NCI-H510A treated with DMSO at 0.1 percent for 48 hours (cell line): ENCODE results near the gene LCE2C.
"Not testable (repeated sequence)": the region's sequence is repeated elsewhere in the genome, so short reads cannot be mapped to it uniquely, and the experiment has no call there.

Experiments
- DNase-seq: peaks from one replicate; lab custom pipeline; 2025; lab: John Stamatoyannopoulos, UW

Gene LCE2C

GRCh38 chr1:152674983-152675382, at the start of gene LCE2C:
TSS of gene LCE2C (plus strand) at chr1:152675279. CDS start at chr1:152676016, 737 bp downstream.
- DNase-seq: not testable (repeated sequence)

GRCh38 chr1:152626744-152627143, 48.3 kb upstream of the LCE2C start:
- no peak for DNase-seq

- no peak for DNase-seq
These were observed 44.5 kb upstream of the LCE2C start for GRCh38 chr1:152630596-152630995.

GRCh38 chr1:152640351-152640750, 34.7 kb upstream of the LCE2C start:
- DNase-seq: no peak

GRCh38 chr1:152643945-152644344, 31.1 kb upstream of the LCE2C start:
- DNase-seq: no peak

GRCh38 chr1:152645146-152645545, 29.9 kb upstream of the LCE2C start:
- no peak for DNase-seq

- no peak for DNase-seq
These were observed 28.4 kb upstream of the LCE2C start for GRCh38 chr1:152646656-152647055.

GRCh38 chr1:152654110-152654509, 21.0 kb upstream of the LCE2C start:
- DNase-seq: peak; percentile 16

- DNase-seq: no peak
These were observed 18.6 kb upstream of the LCE2C start for GRCh38 chr1:152656459-152656858.

GRCh38 chr1:152657677-152658076, 17.4 kb upstream of the LCE2C start:
- no peak for DNase-seq

GRCh38 chr1:152658649-152659048, 16.4 kb upstream of the LCE2C start:
- DNase-seq: no peak

- DNase-seq: no peak
These were observed 12.0 kb upstream of the LCE2C start, which contains the start of gene LCE2D for GRCh38 chr1:152663098-152663497. TSS of gene LCE2D (plus strand) at chr1:152663380. CDS start at chr1:152664106, 726 bp downstream.

- DNase-seq: not testable (repeated sequence)
These were observed 8.9 kb upstream of the LCE2C start for GRCh38 chr1:152666171-152666570.

GRCh38 chr1:152667648-152668047, 7.4 kb upstream of the LCE2C start:
- DNase-seq: no peak

- no peak for DNase-seq
These were observed 2.1 kb upstream of the LCE2C start for GRCh38 chr1:152673016-152673415.

GRCh38 chr1:152679459-152679858, 4.4 kb downstream of the LCE2C start:
- DNase-seq: no peak

GRCh38 chr1:152681616-152682015, 6.5 kb downstream of the LCE2C start:
- DNase-seq: no peak

- no peak for DNase-seq
These were observed 8.8 kb downstream of the LCE2C start for GRCh38 chr1:152683846-152684245.

- DNase-seq: not testable (repeated sequence)
These were observed 10.7 kb downstream of the LCE2C start, which contains the start of gene LCE2B for GRCh38 chr1:152685823-152686222. TSS of gene LCE2B (plus strand) at chr1:152686123. CDS start at chr1:152686844, 721 bp downstream.

- DNase-seq: no peak
These were observed 22.9 kb downstream of the LCE2C start, which contains the start of gene LCE2A for GRCh38 chr1:152697701-152698600. TSS of gene LCE2A (plus strand) at chr1:152698345. CDS start at chr1:152698902, 557 bp downstream.

- DNase-seq: no peak
These were observed 24.7 kb downstream of the LCE2C start for GRCh38 chr1:152699746-152700145.

GRCh38 chr1:152707860-152708259, 32.8 kb downstream of the LCE2C start, which contains the start of gene LCE4A:
TSS of gene LCE4A (plus strand) at chr1:152708160. CDS start at chr1:152709076, 916 bp downstream.
- DNase-seq: no peak

GRCh38 chr1:152718238-152718637, 43.2 kb downstream of the LCE2C start:
- no peak for DNase-seq
